BLaER1 treated with 17β-estradiol and CSF1 and Interleukin-3, amounts not matched to agents 10 nM and 100 nM (cell line): Measurements from ENCODE around the gene FHIT.
A peak's percentile ranks its signal among the peaks of the same experiment; 100 is the strongest.

ENCODE experiments used
- H3K27ac ChIP-seq, 11 experiments: shearing (Covaris generic); formaldehyde crosslinking; 2 replicates each; pipeline ENCODE4 v1.8.1; 2022
- H3K27me3 ChIP-seq, 11 experiments: shearing (Covaris generic); formaldehyde crosslinking; 2 replicates each; pipeline ENCODE4 v1.8.1; 2022
- H3K36me3 ChIP-seq, 11 experiments: shearing (Covaris generic); formaldehyde crosslinking; 2 replicates each; pipeline ENCODE4 v1.8.1; 2022
- H3K4me1 ChIP-seq, 10 experiments: shearing (Covaris generic); formaldehyde crosslinking; 2 replicates each; pipeline ENCODE4 v1.8.1; 2022
- H3K4me2 ChIP-seq, 11 experiments: shearing (Covaris generic); formaldehyde crosslinking; 2 replicates each; pipeline ENCODE4 v1.8.1; 2022
- H3K4me3 ChIP-seq, 10 experiments: shearing (Covaris generic); formaldehyde crosslinking; 2 replicates each; pipeline ENCODE4 v1.8.1; 2022
- H3K9ac ChIP-seq, 11 experiments: shearing (Covaris generic); formaldehyde crosslinking; 2 replicates each; pipeline ENCODE4 v1.8.1; 2022
- H3K9me3 ChIP-seq, 11 experiments: shearing (Covaris generic); formaldehyde crosslinking; replicated peaks in 1 of 11; 2 replicates each; pipeline ENCODE4 v1.8.1; 2022
- H4K20me1 ChIP-seq, 11 experiments: shearing (Covaris generic); formaldehyde crosslinking; 2 replicates each; pipeline ENCODE4 v1.8.1; 2022
- Cebpa-rat ChIP-seq, 11 experiments: shearing (Covaris generic); IDR thresholded peaks; 2 replicates each; pipeline ENCODE4 v1.8.1; 2022

Gene FHIT

GRCh38 chr3:60017631-60018030 is 1233.6 kb downstream of the FHIT start:
- H3K27me3 ChIP-seq = no peaks in the 10 kb centered on the region
- H4K20me1 ChIP-seq = no peaks in the 10 kb centered on the region
- peaks cover 0 to 7% (median 0%) of the 10 kb centered on the region in 10 experiments; a peak in 1 of 20 replicates for H3K4me1 ChIP-seq
- H3K9me3 ChIP-seq = peaks cover 0 to 23% (median 0%) of the 10 kb centered on the region in 11 experiments; a peak in 6 of 22 replicates
- no peak overlapping the region for H3K4me2 ChIP-seq
- H3K4me3 ChIP-seq = no peak overlapping the region
- no peak for TF ChIP-seq Cebpa-rat (IDR thresholded peaks at IDR 0.05)
- no peak overlapping the region for H3K27ac ChIP-seq
- H3K9ac ChIP-seq = no peak overlapping the region
- no peaks in the 10 kb centered on the region for H3K36me3 ChIP-seq

GRCh38 chr3:60015032-60015705 is 1236.1 kb downstream of the FHIT start:
- peaks cover 0 to 30% (median 6%) of the 10 kb centered on the region in 11 experiments; a peak in 11 of 22 replicates for H3K9me3 ChIP-seq
- no peak for TF ChIP-seq Cebpa-rat (IDR thresholded peaks at IDR 0.05)
- no peaks in the 10 kb centered on the region for H4K20me1 ChIP-seq
- H3K36me3 ChIP-seq = no peaks in the 10 kb centered on the region
- H3K4me3 ChIP-seq = no peak overlapping the region
- H3K4me2 ChIP-seq = peak overlapping the region in 1 of 11 experiments; percentile 16; a peak in 1 of 22 replicates
- no peak overlapping the region for H3K9ac ChIP-seq
- peaks cover 10 to 24% (median 15%) of the 10 kb centered on the region in 10 experiments for H3K4me1 ChIP-seq
- H3K27me3 ChIP-seq = no peaks in the 10 kb centered on the region
- no peak overlapping the region for H3K27ac ChIP-seq

GRCh38 chr3:60013241-60013640 is 1238.0 kb downstream of the FHIT start:
- no peaks in the 10 kb centered on the region for H3K27me3 ChIP-seq
- H3K27ac ChIP-seq = no peak overlapping the region
- TF ChIP-seq Cebpa-rat (IDR thresholded peaks at IDR 0.05) = no peak
- no peaks in the 10 kb centered on the region for H3K36me3 ChIP-seq
- peaks cover 10 to 29% (median 19%) of the 10 kb centered on the region in 10 experiments for H3K4me1 ChIP-seq
- no peak overlapping the region for H3K9ac ChIP-seq
- H3K4me3 ChIP-seq = no peak overlapping the region
- H3K9me3 ChIP-seq = peaks cover 0 to 19% (median 6%) of the 10 kb centered on the region in 11 experiments; a peak in 10 of 22 replicates
- H4K20me1 ChIP-seq = no peaks in the 10 kb centered on the region
- H3K4me2 ChIP-seq = no peak overlapping the region

- H3K9me3 ChIP-seq = peaks cover 0 to 13% (median 6%) of the 10 kb centered on the region in 11 experiments; a peak in 8 of 22 replicates
- H3K9ac ChIP-seq = peak overlapping the region in 1 of 11 experiments; percentile 13; a peak in 1 of 22 replicates
- H3K27ac ChIP-seq = peak overlapping the region in 6 of 11 experiments; percentile 6 to 63 (median 47); a peak in 8 of 22 replicates
- H3K4me3 ChIP-seq = peak overlapping the region in 1 of 10 experiments; percentile 15; a peak in 1 of 20 replicates
- TF ChIP-seq Cebpa-rat (IDR thresholded peaks at IDR 0.05) = no peak
- H4K20me1 ChIP-seq = no peaks in the 10 kb centered on the region
- H3K36me3 ChIP-seq = no peaks in the 10 kb centered on the region
- peak overlapping the region; percentile 58 to 76 (median 68) for H3K4me2 ChIP-seq
- no peaks in the 10 kb centered on the region for H3K27me3 ChIP-seq
- H3K4me1 ChIP-seq = peaks cover 10 to 27% (median 19%) of the 10 kb centered on the region in 10 experiments
Observed at GRCh38 chr3:60011218-60011617, 1240.0 kb downstream of the FHIT start.

- Histone ChIP-seq H3K4me1 (peaks cover 10 to 27% (median 19%) of the 10 kb centered on the region in 10 experiments), H3K27ac (peak overlapping the region in 5 of 11 experiments; percentile 8 to 63 (median 48); a peak in 9 of 22 replicates)
Observed at GRCh38 chr3:60010781-60011180, 1240.5 kb downstream of the FHIT start.

GRCh38 chr3:60009931-60010478 is 1241.2 kb downstream of the FHIT start:
- H3K4me1 ChIP-seq = peaks cover 10 to 24% (median 19%) of the 10 kb centered on the region in 10 experiments
- H3K27ac ChIP-seq = peak overlapping the region in 5 of 11 experiments; percentile 8 to 63 (median 48); a peak in 8 of 22 replicates
- peaks cover 0 to 13% (median 6%) of the 10 kb centered on the region in 11 experiments; a peak in 8 of 22 replicates for H3K9me3 ChIP-seq
- no peaks in the 10 kb centered on the region for H3K36me3 ChIP-seq
- H3K27me3 ChIP-seq = no peaks in the 10 kb centered on the region
- no peaks in the 10 kb centered on the region for H4K20me1 ChIP-seq
- peak overlapping the region in 3 of 11 experiments; percentile 6 to 13 (median 6); a peak in 1 of 22 replicates for H3K9ac ChIP-seq
- H3K4me2 ChIP-seq = peak overlapping the region in 9 of 11 experiments; percentile 60 to 76 (median 68); a peak in 18 of 22 replicates
- no peak for TF ChIP-seq Cebpa-rat (IDR thresholded peaks at IDR 0.05)
- H3K4me3 ChIP-seq = no peak overlapping the region

More at GRCh38 chr3:60010781-60011180, 1240.5 kb downstream of the FHIT start:
- TF ChIP-seq Cebpa-rat (IDR thresholded peaks at IDR 0.05) = peak in 5 of 11 experiments; percentile 39 to 83 (median 62); a peak in 7 of 22 replicates
- Histone ChIP-seq H4K20me1 (no peaks in the 10 kb centered on the region), H3K9me3 (peaks cover 0 to 13% (median 6%) of the 10 kb centered on the region in 11 experiments; a peak in 8 of 22 replicates), H3K4me3 (peak overlapping the region in 1 of 10 experiments; percentile 15; a peak in 1 of 20 replicates), H3K4me2 (peak overlapping the region; percentile 58 to 76 (median 68)), H3K9ac (peak overlapping the region in 3 of 11 experiments; percentile 6 to 13 (median 6); a peak in 1 of 22 replicates), H3K36me3 (no peaks in the 10 kb centered on the region), H3K27me3 (no peaks in the 10 kb centered on the region)

- Histone ChIP-seq H3K4me2 (no peak overlapping the region), H3K9ac (no peak overlapping the region), H4K20me1 (no peaks in the 10 kb centered on the region), H3K27ac (no peak overlapping the region), H3K9me3 (no peaks in the 10 kb centered on the region), H3K4me1 (no peaks in the 10 kb centered on the region), H3K27me3 (no peaks in the 10 kb centered on the region), H3K4me3 (no peak overlapping the region), H3K36me3 (no peaks in the 10 kb centered on the region)
- TF ChIP-seq Cebpa-rat (IDR thresholded peaks at IDR 0.05) = no peak
Observed at GRCh38 chr3:60001369-60001768, 1249.9 kb downstream of the FHIT start.

GRCh38 chr3:60000311-60001105 is 1250.7 kb downstream of the FHIT start:
- no peak for TF ChIP-seq Cebpa-rat (IDR thresholded peaks at IDR 0.05)
- no peaks in the 10 kb centered on the region for H3K36me3 ChIP-seq
- no peak overlapping the region for H3K4me2 ChIP-seq

More at GRCh38 chr3:60000311-60001105, 1250.7 kb downstream of the FHIT start:
- Histone ChIP-seq H3K27me3 (no peaks in the 10 kb centered on the region), H3K27ac (no peak overlapping the region), H3K9ac (no peak overlapping the region), H3K9me3 (no peaks in the 10 kb centered on the region), H4K20me1 (no peaks in the 10 kb centered on the region), H3K4me1 (no peaks in the 10 kb centered on the region), H3K4me3 (no peak overlapping the region)
